ENCODE measurements around the gene RPTOR.
A peak's percentile ranks its signal among the peaks of the same experiment; 100 is the strongest.

RPTOR gene

DNA sequence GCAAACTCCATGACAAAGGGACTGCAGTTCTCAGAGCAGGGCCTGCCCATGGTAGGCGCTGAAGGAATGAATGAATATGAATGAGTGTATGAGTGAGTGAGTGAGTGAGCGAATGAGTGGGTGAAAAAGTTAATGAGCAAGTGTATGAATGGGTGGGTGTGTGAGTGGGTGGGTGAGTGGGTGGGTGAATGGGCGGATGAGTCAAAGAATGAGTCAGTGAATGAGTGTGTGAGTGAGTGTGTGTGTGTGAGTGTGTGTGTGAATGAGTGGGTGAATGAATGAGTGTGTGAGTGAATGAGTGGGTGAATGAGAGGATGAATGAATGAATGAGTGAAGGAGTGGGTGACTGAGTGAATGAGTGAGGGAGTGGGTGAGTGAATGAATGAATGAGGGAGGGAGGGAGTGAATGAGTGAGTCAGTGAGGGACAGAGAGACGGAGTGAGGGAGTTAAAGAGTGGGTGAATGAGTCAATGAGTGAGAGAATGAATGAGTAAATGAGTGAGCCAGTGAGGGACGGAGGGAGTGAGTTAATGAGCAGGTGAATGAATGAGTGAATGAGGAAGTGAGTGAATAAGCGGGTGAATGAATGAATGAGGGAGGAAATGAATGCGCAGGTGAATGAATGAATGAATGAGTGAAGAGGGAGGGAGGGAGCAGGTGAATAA is 435.9 kb downstream of the RPTOR start:
- DNase-seq (ENCODE audit: low read depth), result peak; percentile 70

GRCh38 chr17:80981062-80981902 is 436.6 kb downstream of the RPTOR start:
- DNase-seq (ENCODE audit: low read depth), result no peak

DNA sequence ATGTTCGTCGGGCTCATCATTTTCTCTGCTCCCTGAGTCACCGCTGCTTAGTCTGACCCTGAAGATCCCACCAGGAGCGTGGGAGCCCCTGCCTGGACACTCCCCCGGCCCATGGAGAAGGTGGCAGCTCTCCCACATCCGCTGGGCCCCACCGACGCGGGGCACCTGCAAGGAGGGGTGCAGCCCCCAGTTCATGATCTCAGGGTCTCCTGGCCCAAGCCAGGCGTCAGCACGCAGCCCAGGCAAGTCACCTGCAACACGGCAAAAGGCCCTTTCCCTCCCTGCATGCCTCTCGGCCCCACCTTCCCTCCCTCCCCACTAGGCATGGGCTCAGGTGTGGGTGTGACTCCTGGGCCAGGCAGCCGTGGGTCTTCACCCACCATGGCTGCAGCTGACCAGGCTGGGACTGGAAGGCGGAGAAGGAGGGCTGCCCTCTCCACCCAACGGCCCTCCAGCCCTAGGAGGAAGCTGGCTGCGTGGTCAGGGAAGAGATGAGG is 437.3 kb downstream of the RPTOR start:
- DNase-seq (ENCODE audit: low read depth), result no peak

DNA sequence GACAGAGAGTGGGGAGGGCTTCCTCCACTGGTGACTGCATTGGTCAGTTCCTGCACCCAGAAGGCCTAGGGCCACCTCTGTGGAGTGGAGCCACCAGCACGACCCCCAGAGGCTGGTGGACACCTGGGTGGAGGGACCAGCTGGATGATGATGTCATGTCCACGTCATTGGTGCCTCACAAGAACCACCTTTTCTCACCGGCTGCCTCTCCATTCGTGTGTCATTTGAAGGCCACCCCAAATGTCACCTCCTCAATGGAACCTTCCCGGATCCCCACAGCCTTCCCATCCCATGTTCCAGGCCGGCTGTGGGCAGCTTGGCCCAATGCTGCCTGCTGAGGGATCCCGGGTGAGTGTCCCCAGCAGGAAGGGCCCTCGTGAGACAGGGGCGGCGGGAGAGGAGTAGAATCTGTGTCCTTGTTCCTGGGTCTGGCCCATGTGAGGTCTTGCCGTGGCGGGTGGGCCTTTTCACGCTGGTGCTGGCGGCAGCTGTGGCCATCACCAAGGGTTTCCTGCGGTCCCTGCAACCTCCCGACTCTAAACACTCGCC is 437.9 kb downstream of the RPTOR start:
- DNase-seq (ENCODE audit: low read depth), result no peak

- no peak for DNase-seq (ENCODE audit: low read depth)
Measured at GRCh38 chr17:80983545-80983944, 438.9 kb downstream of the RPTOR start.

GRCh38 chr17:80984749-80985148 is 440.1 kb downstream of the RPTOR start:
- peak; percentile 98 for DNase-seq (ENCODE audit: low read depth)

DNA sequence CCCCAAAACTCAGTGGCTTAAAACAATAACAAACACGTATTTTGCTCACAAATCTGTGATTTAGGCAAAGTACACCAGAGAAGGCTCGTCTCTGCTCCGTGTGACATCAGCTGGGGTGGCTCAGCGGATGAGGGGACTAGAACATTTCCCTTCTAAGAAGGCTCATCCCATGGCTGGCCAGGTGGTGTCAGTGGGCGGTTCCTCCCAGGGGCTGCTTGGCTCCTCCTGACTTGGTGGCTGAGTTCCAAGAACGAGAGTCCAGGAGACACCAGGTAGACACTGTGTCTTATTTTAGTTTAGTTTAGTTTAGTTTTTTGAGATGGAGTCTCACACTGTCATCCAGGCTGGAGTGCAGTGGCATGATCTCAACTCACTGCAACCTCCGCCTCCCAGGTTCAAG is 441.4 kb downstream of the RPTOR start:
- DNase-seq (ENCODE audit: low read depth), result no peak

DNA sequence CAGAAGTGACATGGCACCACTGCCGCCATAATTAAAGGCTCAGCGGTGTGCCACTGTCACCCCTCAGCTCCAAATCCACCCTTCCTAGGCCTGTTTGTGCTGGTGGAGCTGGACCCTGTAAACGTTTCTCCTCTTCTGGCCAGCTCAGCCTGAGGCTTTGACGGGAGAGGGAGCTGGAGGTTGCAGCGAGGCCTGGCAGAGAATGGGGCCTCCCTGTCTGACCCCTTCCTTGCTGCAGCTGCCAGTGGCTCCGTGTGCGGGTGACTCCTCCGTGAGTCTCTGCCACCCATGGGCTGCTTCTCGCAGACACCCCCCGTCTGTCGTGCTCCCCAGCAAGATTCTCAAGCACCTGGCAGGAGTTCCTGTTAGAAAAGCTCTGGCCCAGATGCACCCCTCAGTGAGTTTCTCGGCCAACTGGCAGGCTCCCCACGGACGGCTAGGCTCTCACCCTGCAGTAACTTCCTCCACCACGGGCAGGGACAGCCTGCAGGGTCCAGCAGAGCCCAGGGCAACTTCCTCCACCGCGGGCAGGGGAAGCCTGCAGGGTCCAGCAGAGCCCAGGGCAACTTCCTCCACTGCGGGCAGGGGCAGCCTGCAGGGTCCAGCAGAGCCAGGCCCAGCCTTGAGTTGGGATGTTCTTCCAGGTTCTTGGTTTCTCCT is 442.3 kb downstream of the RPTOR start:
- DNase-seq (ENCODE audit: low read depth), result no peak

GRCh38 chr17:80987941-80988461 is 443.4 kb downstream of the RPTOR start:
- DNase-seq (ENCODE audit: low read depth), result no peak

DNA sequence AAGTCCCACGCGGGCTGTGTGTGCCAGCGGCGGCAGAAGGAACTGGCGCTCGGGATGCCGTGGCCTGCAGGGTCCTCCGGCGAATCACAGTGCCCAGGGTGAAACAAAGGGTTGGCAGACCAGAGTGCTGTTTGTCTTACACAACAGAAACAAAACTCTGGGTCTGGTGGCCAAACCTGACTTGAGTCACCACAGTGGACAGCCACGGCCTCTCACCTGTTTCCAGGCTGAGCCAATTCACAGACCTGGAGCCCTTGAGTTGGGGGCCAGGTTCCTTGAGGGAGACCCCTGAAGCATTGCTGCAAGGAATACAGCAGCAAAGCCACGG is 444.9 kb downstream of the RPTOR start:
- DNase-seq (ENCODE audit: low read depth), result no peak

DNA sequence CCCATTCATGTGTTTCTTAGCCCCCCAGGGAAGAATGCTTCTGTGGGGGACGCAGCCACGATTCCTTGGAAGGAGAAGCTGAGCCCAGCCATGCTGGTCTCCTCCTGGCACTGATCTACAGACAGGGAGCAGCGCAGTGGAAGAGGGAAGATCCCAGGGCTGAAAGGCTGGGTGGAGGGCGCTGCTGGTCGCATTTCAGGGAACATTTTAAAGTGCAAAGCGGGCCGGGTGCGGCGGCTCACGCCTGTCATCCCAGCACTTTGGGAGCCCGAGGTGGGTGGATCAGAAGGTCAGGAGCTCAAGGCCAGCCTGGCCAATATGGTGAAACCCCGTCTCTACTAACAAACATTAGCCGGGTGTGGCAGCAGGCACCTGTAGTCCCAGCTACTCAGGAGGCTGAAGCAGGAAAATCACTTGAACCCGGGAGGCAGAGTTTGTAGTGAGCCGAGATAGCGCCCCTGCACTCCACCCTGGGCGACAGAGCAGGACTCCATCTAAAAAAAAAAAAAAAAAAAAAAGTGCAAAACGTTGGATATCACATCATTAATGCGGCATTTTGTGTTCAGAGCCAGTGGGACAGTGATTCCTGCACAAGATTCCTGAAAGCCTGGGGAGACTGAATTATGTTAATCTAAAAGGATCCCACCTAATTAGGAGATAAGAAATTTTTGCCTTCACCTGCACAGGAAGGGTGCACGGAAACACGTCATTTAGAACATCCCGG is 446.4 kb downstream of the RPTOR start:
- no peak for DNase-seq (ENCODE audit: low read depth)

- DNase-seq (ENCODE audit: low read depth), result peak; percentile 82
Measured at GRCh38 chr17:80991645-80992076, 447.0 kb downstream of the RPTOR start, which contains the start of gene CHMP6. Gene CHMP6 (plus strand): TSS chr17:80991841. CDS start chr17:80991919, 78 bp downstream.

GRCh38 chr17:80992077-80992947 is 447.7 kb downstream of the RPTOR start:
- peak; percentile 32 for DNase-seq (ENCODE audit: low read depth)

- no peak for DNase-seq (ENCODE audit: low read depth)
Measured at GRCh38 chr17:80992948-80993624, 448.4 kb downstream of the RPTOR start.

GRCh38 chr17:80995131-80995530 is 450.5 kb downstream of the RPTOR start:
- DNase-seq (ENCODE audit: low read depth), result no peak

- no peak for DNase-seq (ENCODE audit: low read depth)
Measured at GRCh38 chr17:80996422-80997305, 452.0 kb downstream of the RPTOR start.

DNA sequence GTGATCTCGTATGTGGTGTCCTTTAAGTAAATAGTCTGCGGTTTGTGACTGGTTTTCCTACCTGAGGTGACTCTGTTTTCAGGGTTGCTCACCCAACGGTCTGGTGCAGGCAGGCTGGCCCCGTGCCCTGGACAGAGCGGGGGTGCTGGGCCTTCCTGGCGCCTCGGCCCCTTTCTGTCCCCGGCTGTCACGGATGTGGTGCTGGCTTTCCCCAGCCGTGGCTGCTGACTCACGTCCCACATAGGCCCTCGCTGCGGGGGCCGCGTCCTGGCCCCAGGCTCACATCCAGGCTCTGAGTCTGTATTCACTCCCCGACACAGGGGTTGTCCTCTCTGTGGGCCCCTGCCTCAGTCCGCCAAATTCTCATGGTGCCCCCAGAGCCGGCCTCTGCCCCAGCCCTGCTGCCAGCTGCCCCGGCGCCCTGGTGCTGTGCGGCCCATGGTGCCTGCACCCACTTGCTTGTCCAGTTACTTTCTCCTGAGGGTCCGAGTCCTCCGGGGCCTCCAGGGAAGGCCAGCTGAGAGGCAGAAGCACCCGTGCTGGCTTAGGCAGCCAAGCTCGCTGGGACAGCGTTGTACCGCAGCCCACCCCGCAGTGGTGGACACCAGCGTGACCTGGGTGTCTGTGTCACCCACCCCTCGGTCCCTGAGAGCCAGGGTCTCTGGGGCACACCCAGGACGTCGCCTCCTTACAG is 452.9 kb downstream of the RPTOR start:
- DNase-seq (ENCODE audit: low read depth), result no peak

DNA sequence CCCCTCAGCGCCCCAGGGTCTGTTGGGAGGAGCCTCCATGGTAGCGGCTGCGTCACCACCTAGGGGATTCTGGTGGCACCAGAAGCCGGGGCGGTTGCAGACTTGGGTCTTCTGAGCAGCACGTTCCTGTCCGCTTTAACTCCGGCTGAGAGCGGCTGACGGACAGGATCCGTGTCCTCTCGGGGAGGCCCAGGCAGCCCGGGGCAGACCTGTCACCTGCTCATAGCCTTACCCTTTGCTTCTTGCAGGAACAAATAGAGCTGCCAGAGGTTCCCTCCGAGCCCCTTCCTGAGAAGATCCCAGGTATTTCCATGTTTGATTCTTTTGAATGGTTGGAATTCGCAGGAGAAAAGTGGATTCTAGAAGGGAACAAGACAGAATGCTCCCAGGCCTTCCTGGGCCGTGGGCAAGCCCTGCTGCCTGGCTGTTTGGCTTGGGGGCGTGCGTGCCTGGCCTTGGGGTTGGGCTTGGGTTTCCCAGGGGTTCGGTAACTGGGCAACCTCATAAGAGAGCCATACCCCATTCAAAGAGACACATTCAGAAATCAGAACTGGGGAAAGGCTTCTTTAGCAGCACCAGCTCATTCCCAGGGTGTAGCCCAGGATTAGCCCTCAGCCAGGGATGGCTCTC is 453.6 kb downstream of the RPTOR start:
- no peak for DNase-seq (ENCODE audit: low read depth)

Measured in ELR (cell line).